Fibroblast of lung (primary cell): Measurements from ENCODE around the gene RCAN2. TPM values are rescaled to one million over a fixed set of nuclear protein-coding genes. Genes with fewer than 3 reads are reported as not detected.
A peak's percentile ranks its signal among the peaks of the same experiment; 100 is the strongest.

Source experiments
- DNase-seq, 2 donors: peaks; one replicate each; pipeline versions ENCODE4 v3.0.0 to v3.0.0-alpha.2; 2010; ENCODE audit warnings: low read depth in 2 of 2
- H2AFZ ChIP-seq: 2 replicates; pipeline ENCODE4 v1.5.1; 2012; ENCODE audit warnings: low read length, control low read depth, inconsistent platforms
- H3K27ac ChIP-seq: 2 replicates; pipeline ENCODE4 v1.5.1; 2011; ENCODE audit warnings: low read length, control low read depth; ENCODE audit not compliant: insufficient read depth
- H3K27me3 ChIP-seq: 2 replicates; pipeline ENCODE4 v1.5.1; 2011; ENCODE audit warnings: mild to moderate bottlenecking, low read length; ENCODE audit not compliant: control insufficient read depth, insufficient read depth
- H3K36me3 ChIP-seq: 2 replicates; pipeline ENCODE4 v1.5.1; 2011; ENCODE audit warnings: low read length; ENCODE audit not compliant: control insufficient read depth, insufficient read depth
- H3K4me1 ChIP-seq: 2 replicates; pipeline ENCODE4 v1.5.1; 2011; ENCODE audit warnings: low read length; ENCODE audit not compliant: control insufficient read depth, insufficient read depth; ENCODE audit errors: extremely low read depth
- H3K4me2 ChIP-seq: 2 replicates; pipeline ENCODE4 v1.5.1; 2011; ENCODE audit warnings: low read length, control low read depth; ENCODE audit not compliant: insufficient read depth; ENCODE audit errors: extremely low read depth
- H3K4me3 ChIP-seq, 4 experiments: fragments of 200-600 bp in 1 of 4; sonication (generic) in 1 of 4; replicated peaks in 1 of 4; 2 replicates each; pipeline ENCODE4 v1.5.1; 2011 to 2016; ENCODE audit warnings: low read length in 4 of 4, low read depth in 3 of 4, mild to moderate bottlenecking in 3 of 4, control low read depth in 2 of 4, inconsistent platforms in 1 of 4, mixed read lengths in 1 of 4; ENCODE audit not compliant: insufficient read depth in 1 of 4; ENCODE audit errors: control extremely low read depth in 1 of 4
- H3K79me2 ChIP-seq: 2 replicates; pipeline ENCODE4 v1.5.1; 2012; ENCODE audit warnings: mild to moderate bottlenecking, low read length, inconsistent platforms; ENCODE audit not compliant: control insufficient read depth, insufficient read depth
- H3K9ac ChIP-seq: 2 replicates; pipeline ENCODE4 v1.5.1; 2011; ENCODE audit warnings: mild to moderate bottlenecking, low read length, control low read depth; ENCODE audit not compliant: insufficient read depth
- H3K9me3 ChIP-seq: 2 replicates; pipeline ENCODE4 v1.5.1; 2012; ENCODE audit warnings: low read depth, low read length; ENCODE audit not compliant: control insufficient read depth, insufficient read depth
- H4K20me1 ChIP-seq: 2 replicates; pipeline ENCODE4 v1.5.1; 2011; ENCODE audit warnings: low read length; ENCODE audit not compliant: control insufficient read depth, insufficient read depth; ENCODE audit errors: extremely low read depth
- CTCF ChIP-seq, 2 donors: IDR thresholded peaks in 1 of 2; conservative IDR thresholded peaks in 1 of 2; 1 replicate in 1 of 2; 2 replicates in 1 of 2; pipeline ENCODE4 v1.5.1; 2011 to 2012; ENCODE audit warnings: low read length in 2 of 2, control low read depth in 1 of 2, inconsistent platforms in 1 of 2, low read depth in 1 of 2, mild to moderate bottlenecking in 1 of 2
- EZH2 ChIP-seq: IDR thresholded peaks from 2 replicates; pipeline ENCODE4 v1.5.1; 2012; ENCODE audit warnings: low read length, control low read depth, mild to moderate bottlenecking; ENCODE audit errors: missing control alignments
- polyA plus RNA-seq, 2 donors: library from polyadenylated mRNA; depleted of rRNA in 1 of 2; stranded (reverse) in 1 of 2; unstranded in 1 of 2; fragments of >200 nt; gene quantifications; 2 replicates each; pipeline ENCODE4 v1.2.1, GENCODE V29; 2011 to 2012; ENCODE audit warnings: missing spikeins in 1 of 2
- total RNA-seq: library from RNA; depleted of rRNA; stranded (reverse); fragments of >200 nt; gene quantifications from 2 replicates; pipeline ENCODE4 v1.2.1, GENCODE V29; 2014

RCAN2 gene
- total and polyA plus RNA-seq, 2 donors (not counting 1 experiment from before 2014, with no cell fraction given) = 11.7 to 38.0 TPM

- H3K36me3 ChIP-seq = no peaks in the 10 kb centered on the region
- DNase-seq = no peak
- TF ChIP-seq CTCF (conservative IDR thresholded peaks at IDR 0.05 in 1 of 2, IDR thresholded peaks at IDR 0.05 in 1 of 2; ENCODE audit: low read depth in 1 of 2, low read length in 2 of 2) (peak in 1 of 2 donors; percentile 22), EZH2 (peak; percentile 54)
- no peaks in the 10 kb centered on the region for H3K4me1 ChIP-seq
- H3K9ac ChIP-seq = no peak overlapping the region
- H3K79me2 ChIP-seq = no peaks in the 10 kb centered on the region
- no peaks in the 10 kb centered on the region for H4K20me1 ChIP-seq
- H3K4me2 ChIP-seq = peak overlapping the region; percentile 88
- no peak overlapping the region for H3K27ac ChIP-seq
- no peak overlapping the region for H2AFZ ChIP-seq
- H3K4me3 ChIP-seq = peak overlapping the region; percentile 23 to 63 (median 39)
- H3K27me3 ChIP-seq = peaks cover 7% of the 10 kb centered on the region
- no peaks in the 10 kb centered on the region for H3K9me3 ChIP-seq
These were observed 636 bp downstream of the RCAN2 start for GRCh38 chr6:46490425-46491200.

- no peak for DNase-seq
- no peaks in the 10 kb centered on the region for H4K20me1 ChIP-seq
- no peak overlapping the region for H3K4me2 ChIP-seq
- H3K4me3 ChIP-seq = no peak overlapping the region
- H3K4me1 ChIP-seq = no peaks in the 10 kb centered on the region
- no peak overlapping the region for H3K9ac ChIP-seq
- H3K36me3 ChIP-seq = no peaks in the 10 kb centered on the region
- no peak overlapping the region for H3K27ac ChIP-seq
- no peak overlapping the region for H2AFZ ChIP-seq
- no peaks in the 10 kb centered on the region for H3K9me3 ChIP-seq
- TF ChIP-seq CTCF (conservative IDR thresholded peaks at IDR 0.05 in 1 of 2, IDR thresholded peaks at IDR 0.05 in 1 of 2; ENCODE audit: low read depth in 1 of 2, low read length in 2 of 2) (no peak), EZH2 (no peak)
- peaks cover 11% of the 10 kb centered on the region for H3K27me3 ChIP-seq
- no peaks in the 10 kb centered on the region for H3K79me2 ChIP-seq
These were observed 5.1 kb downstream of the RCAN2 start for GRCh38 chr6:46486181-46486580.

GRCh38 chr6:46484081-46484820 lies 7.0 kb downstream of the RCAN2 start:
- H2AFZ ChIP-seq = no peak overlapping the region
- H3K4me2 ChIP-seq = no peak overlapping the region
- peaks cover 7% of the 10 kb centered on the region for H3K27me3 ChIP-seq
- H4K20me1 ChIP-seq = no peaks in the 10 kb centered on the region
- no peak for DNase-seq
- no peaks in the 10 kb centered on the region for H3K4me1 ChIP-seq
- no peak for TF ChIP-seq EZH2
- no peak for TF ChIP-seq CTCF (conservative IDR thresholded peaks at IDR 0.05 in 1 of 2, IDR thresholded peaks at IDR 0.05 in 1 of 2; ENCODE audit: low read depth in 1 of 2, low read length in 2 of 2)
- no peaks in the 10 kb centered on the region for H3K9me3 ChIP-seq
- no peaks in the 10 kb centered on the region for H3K36me3 ChIP-seq
- H3K27ac ChIP-seq = no peak overlapping the region
- no peak overlapping the region for H3K9ac ChIP-seq
- no peaks in the 10 kb centered on the region for H3K79me2 ChIP-seq
- no peak overlapping the region for H3K4me3 ChIP-seq
